ENCODE measurements around the gene KRTAP4-7. TPM values are rescaled to one million over a fixed set of nuclear protein-coding genes. Genes with fewer than 3 reads are reported as not detected.

KRTAP4-7 gene
- total RNA-seq, 1 experiment from 2014 or later, result not detected

- Histone ChIP-seq H3K14ac (ENCODE audit: insufficient read depth, low read length) (no peak overlapping the region), H3K4me1 (ENCODE audit: insufficient read depth, low read length) (no peaks in the 10 kb centered on the region), H3K9ac (ENCODE audit: extremely low read depth, insufficient read length, low read length) (no peak overlapping the region), H4K20me1 (ENCODE audit: control insufficient read depth, insufficient read depth, insufficient read length) (no peaks in the 10 kb centered on the region), H2BK120ac (ENCODE audit: low read depth, low read length, poor library complexity, severe bottlenecking) (no peak overlapping the region), H2BK20ac (ENCODE audit: low read depth, low read length, poor library complexity, severe bottlenecking) (no peak overlapping the region), H3K27ac (ENCODE audit: insufficient read length, low read depth, low read length) (no peak overlapping the region), H2AFZ (ENCODE audit: low read length) (no peak overlapping the region), H2BK12ac (ENCODE audit: insufficient read length, low read depth, low read length) (no peak overlapping the region), H2BK5ac (ENCODE audit: insufficient read length, low read length) (no peak overlapping the region), H4K8ac (replicated peaks; ENCODE audit: insufficient read length, low read depth, low read length) (no peak overlapping the region), H3K4me2 (ENCODE audit: insufficient read depth, insufficient read length, low read length) (no peak overlapping the region), H3T11ph (ENCODE audit: low read length) (no peak overlapping the region), H3K4ac (ENCODE audit: low read depth, low read length) (no peak overlapping the region), H2AK5ac (ENCODE audit: insufficient read length, low read length) (no peak overlapping the region), H2BK15ac (ENCODE audit: low read depth, low read length) (no peak overlapping the region), H3K56ac (ENCODE audit: insufficient read length, low read depth, low read length) (no peak overlapping the region), H4K91ac (ENCODE audit: insufficient read length, low read depth, low read length) (no peak overlapping the region), H3K79me1 (ENCODE audit: insufficient read depth, low read depth, low read length, poor library complexity, severe bottlenecking) (no peaks in the 10 kb centered on the region), H3K9me3 (ENCODE audit: control insufficient read depth, low read depth, low read length) (no peaks in the 10 kb centered on the region), H3K23me2 (ENCODE audit: insufficient read length, low read depth, low read length, poor library complexity, severe bottlenecking) (no peaks in the 10 kb centered on the region), H3K18ac (ENCODE audit: insufficient read length, low read depth, low read length) (no peak overlapping the region), H4K5ac (ENCODE audit: insufficient read length, low read depth, low read length) (no peak overlapping the region), H3K79me2 (ENCODE audit: insufficient read depth, low read length) (no peaks in the 10 kb centered on the region), H3K27me3 (ENCODE audit: insufficient read depth, low read length) (no peaks in the 10 kb centered on the region), H3K23ac (ENCODE audit: insufficient read length, low read depth, low read length) (no peak overlapping the region)
- Mint-ChIP-seq H3K9me3 (no peaks in the 10 kb centered on the region; a peak in 1 of 5 replicates), H3K4me3 (no peak overlapping the region), H3K4me1 (no peaks in the 10 kb centered on the region), H3K36me3 (ENCODE audit: insufficient read depth in 1 of 3, low read depth in 3 of 3) (no peaks in the 10 kb centered on the region), H3K27me3 (ENCODE audit: low read depth) (no peaks in the 10 kb centered on the region; the same call in none of the 2 replicates), H3K27ac (no peak overlapping the region)
- DNase-seq, result no peak
- TF ChIP-seq CTCF (conservative IDR thresholded peaks at IDR 0.05), result no peak
Observed at GRCh38 chr17:41076788-41077187, 7.2 kb upstream of the KRTAP4-7 start.
